Activated CD4-positive, alpha-beta memory T cell treated with anti-CD3 and anti-CD28 coated beads, Interleukin-2, amount 10 ng/mL, durations not matched to agents 7 days and 5 days (primary cell): ENCODE measurements around the gene CENPO. TPM values are rescaled to one million over a fixed set of nuclear protein-coding genes. Genes with fewer than 3 reads are reported as not detected.

ENCODE experiments used
- CTCF ChIA-PET: fragments of 350-600 bp; sonication (Branson Sonifier 250); formaldehyde crosslinking; loops from one replicate; lab custom pipeline; 2021; ENCODE audit warnings: antibody characterized with exemption, inconsistent platforms; lab: Charles Lee
- POLR2A ChIA-PET: fragments of 350-600 bp; sonication (Branson Sonifier 250); formaldehyde crosslinking; loops from one replicate; lab custom pipeline; 2021; ENCODE audit warnings: antibody characterized with exemption; lab: Charles Lee
- DNase-seq: peaks from one replicate; pipeline ENCODE4 v3.0.0-alpha.2; 2020
- H3K27ac Mint-ChIP-seq: one replicate; pipeline ENCODE4 v1.8.0; 2021; ENCODE audit warnings: mild to moderate bottlenecking, mixed read lengths
- H3K27me3 Mint-ChIP-seq: one replicate; pipeline ENCODE4 v1.8.0; 2021; ENCODE audit warnings: mixed read lengths
- H3K36me3 Mint-ChIP-seq: one replicate; pipeline ENCODE4 v1.8.0; 2021; ENCODE audit warnings: low read depth, mixed read lengths
- H3K4me1 Mint-ChIP-seq: one replicate; pipeline ENCODE4 v1.8.0; 2021; ENCODE audit warnings: mixed read lengths
- H3K4me3 Mint-ChIP-seq: one replicate; pipeline ENCODE4 v1.8.0; 2021; ENCODE audit warnings: mild to moderate bottlenecking, mixed read lengths
- H3K9me3 Mint-ChIP-seq: one replicate; pipeline ENCODE4 v1.8.0; 2021; ENCODE audit warnings: mixed read lengths
- total RNA-seq, 2 experiments: library from RNA; stranded (reverse); gene quantifications; one replicate each; pipeline ENCODE4 v1.2.3, GENCODE V29; 2021

CENPO gene
- total RNA-seq, 2 experiments from 2014 or later = 40.3 to 42.9 TPM

DNA sequence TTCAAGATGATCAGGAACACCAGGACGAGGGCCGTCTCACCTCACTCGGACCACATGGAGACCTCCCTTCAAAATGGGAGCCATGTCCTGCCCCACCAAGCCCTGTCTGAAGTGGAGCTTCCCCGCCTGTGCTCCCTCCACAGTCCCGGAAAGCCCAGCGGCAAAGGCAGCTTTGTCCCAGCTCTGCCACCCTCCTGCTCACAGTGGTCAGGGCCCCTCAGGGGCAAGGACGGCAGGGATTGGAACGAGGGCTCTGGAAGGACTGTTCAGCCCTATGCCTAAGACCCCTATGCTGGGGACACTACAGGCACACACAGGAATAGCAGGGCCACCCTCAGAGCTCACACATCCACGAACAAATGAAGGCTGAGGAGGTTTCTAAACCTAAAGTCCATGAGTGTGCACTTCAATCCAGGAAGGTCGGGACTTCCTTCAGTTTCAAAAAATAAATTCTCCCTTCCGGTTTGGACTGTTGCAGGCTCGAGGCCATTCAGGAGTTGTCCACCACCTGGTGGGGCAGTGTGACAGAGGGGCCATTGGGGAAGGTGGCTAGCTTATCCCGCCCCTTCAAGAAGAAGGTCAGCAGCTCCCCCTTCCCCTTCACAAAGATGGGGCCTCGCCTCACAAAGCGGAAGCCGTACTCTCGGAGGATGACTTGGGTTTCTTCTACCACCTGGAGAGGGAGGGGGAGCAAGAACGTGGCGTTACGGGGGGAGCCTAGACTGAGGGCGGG is 26.4 kb downstream of the CENPO start:
- H3K4me1 Mint-ChIP-seq = peaks cover 7% of the 10 kb centered on the region
- ChIA-PET CTCF (interaction anchor here (1.0 to 1.6 kb wide), 6 partner anchors 8 to 411 kb away, joined by 3 to 7 read pairs (median 3); no protein-coding TSS in a partner anchor), POLR2A (interaction anchor here (1.5 kb wide), 1 partner anchor 27 kb away, joined by 6 read pairs; the partner anchor contains the start of genes CENPO and PTRHD1)
- no peaks in the 10 kb centered on the region for H3K27me3 Mint-ChIP-seq
- H3K4me3 Mint-ChIP-seq = no peak overlapping the region
- no peak overlapping the region for H3K27ac Mint-ChIP-seq
- peaks cover 80% of the 10 kb centered on the region for H3K36me3 Mint-ChIP-seq
- peak; percentile 13 for DNase-seq
- no peaks in the 10 kb centered on the region for H3K9me3 Mint-ChIP-seq

DNA sequence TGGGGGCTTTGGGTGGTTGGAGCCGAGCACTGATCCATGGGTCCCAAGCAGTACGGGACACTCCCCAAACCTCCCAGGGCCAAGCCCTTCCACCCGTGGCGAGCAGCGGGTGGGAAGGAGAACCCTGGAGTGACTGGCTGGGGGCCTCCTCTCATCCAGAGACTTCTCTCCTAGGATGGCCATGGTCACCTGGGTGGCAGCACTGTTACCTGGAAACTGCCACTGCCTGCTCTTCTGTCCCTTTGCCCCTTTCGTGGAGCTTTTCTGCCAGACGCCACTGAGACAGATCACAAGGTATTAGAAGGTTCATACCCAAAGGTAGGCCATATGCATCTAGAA is 26.9 kb downstream of the CENPO start:
- peak; percentile 12 for DNase-seq
- POLR2A ChIA-PET = no interaction called here
- Mint-ChIP-seq H3K27ac (no peak overlapping the region), H3K36me3 (peaks cover 84% of the 10 kb centered on the region), H3K4me3 (no peak overlapping the region), H3K9me3 (no peaks in the 10 kb centered on the region), H3K27me3 (no peaks in the 10 kb centered on the region), H3K4me1 (peaks cover 8% of the 10 kb centered on the region)
- CTCF ChIA-PET = interaction anchor here (1.4 kb wide), 1 partner anchor 308 kb away, joined by 3 read pairs; no protein-coding TSS in a partner anchor

DNA sequence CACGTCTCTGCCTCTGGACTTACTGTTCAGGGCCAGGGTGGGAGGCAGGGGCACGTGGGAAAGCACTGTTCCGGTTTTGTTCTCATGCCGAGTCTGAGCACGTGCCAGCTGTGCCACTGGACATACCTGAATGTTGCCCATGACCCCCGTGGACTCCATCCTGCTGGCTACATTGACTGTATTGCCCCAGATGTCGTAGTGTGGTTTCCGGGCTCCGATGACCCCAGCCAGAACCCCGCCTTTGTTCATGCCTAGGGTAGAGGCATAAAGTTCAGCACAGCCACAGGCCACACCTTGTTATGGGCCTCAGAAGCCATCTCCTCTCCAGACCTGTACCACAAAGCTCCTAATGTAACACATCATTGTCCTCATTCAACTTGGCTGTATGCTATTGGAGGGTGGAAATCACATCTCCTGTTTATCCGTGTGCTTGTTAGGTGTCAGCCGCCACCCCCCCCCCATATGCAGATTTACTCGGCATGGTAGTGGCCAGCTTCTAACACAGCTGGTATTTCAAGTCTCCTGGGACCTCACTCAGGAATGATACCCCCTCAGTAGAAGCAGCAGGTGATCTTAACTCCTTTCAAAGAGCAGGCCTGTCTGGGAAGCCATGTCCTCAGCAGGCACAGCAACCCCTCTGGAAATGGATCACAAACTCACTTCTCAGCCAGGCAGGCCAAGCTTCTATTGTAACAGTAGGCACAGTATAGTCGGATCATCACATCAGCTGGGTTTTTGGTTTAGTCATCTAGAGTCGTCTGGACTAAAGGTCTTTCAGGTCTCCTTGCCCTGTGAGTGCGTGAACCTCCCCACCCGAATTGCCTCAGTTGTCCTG is 27.6 kb downstream of the CENPO start:
- POLR2A ChIA-PET = no interaction called here
- no peak overlapping the region for H3K4me3 Mint-ChIP-seq
- peaks cover 9% of the 10 kb centered on the region for H3K4me1 Mint-ChIP-seq
- CTCF ChIA-PET = interaction anchor here (1.5 kb wide), 1 partner anchor 411 kb away, joined by 5 read pairs; no protein-coding TSS in a partner anchor
- peaks cover 82% of the 10 kb centered on the region for H3K36me3 Mint-ChIP-seq
- peak overlapping the region; percentile 40 for H3K27ac Mint-ChIP-seq
- DNase-seq = peak; percentile 11
- no peaks in the 10 kb centered on the region for H3K9me3 Mint-ChIP-seq
- H3K27me3 Mint-ChIP-seq = no peaks in the 10 kb centered on the region

DNA sequence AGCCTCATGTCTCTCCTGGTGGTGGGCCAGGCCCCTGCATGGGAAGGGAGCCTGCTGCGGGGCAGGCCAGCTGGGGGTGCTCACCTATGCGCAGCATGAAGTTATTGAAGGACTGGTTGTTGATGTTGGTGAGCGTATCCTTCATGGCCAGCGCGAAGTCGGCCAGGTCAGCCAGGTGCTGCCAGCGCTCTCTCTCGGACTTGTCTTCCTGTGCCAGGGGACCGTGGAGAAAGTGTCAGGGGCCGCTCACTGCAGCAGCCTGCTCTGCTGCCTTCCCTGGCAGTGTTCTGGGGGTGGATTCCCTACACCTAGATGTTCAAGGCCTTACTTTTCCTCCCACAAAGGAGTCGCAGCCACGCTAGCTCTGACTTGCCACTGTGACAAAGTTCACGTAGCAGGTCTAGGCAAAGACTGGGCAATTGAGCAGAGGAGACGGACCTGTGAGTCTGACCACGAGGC is 28.2 kb downstream of the CENPO start:
- peaks cover 15% of the 10 kb centered on the region for H3K4me1 Mint-ChIP-seq
- no peak overlapping the region for H3K4me3 Mint-ChIP-seq
- POLR2A ChIA-PET = no interaction called here
- H3K9me3 Mint-ChIP-seq = no peaks in the 10 kb centered on the region
- H3K27me3 Mint-ChIP-seq = no peaks in the 10 kb centered on the region
- CTCF ChIA-PET = interaction anchor here (1.5 kb wide), 1 partner anchor 412 kb away, joined by 5 read pairs; no protein-coding TSS in a partner anchor
- peak; percentile 17 for DNase-seq
- H3K36me3 Mint-ChIP-seq = peaks cover 81% of the 10 kb centered on the region
- H3K27ac Mint-ChIP-seq = no peak overlapping the region

DNA sequence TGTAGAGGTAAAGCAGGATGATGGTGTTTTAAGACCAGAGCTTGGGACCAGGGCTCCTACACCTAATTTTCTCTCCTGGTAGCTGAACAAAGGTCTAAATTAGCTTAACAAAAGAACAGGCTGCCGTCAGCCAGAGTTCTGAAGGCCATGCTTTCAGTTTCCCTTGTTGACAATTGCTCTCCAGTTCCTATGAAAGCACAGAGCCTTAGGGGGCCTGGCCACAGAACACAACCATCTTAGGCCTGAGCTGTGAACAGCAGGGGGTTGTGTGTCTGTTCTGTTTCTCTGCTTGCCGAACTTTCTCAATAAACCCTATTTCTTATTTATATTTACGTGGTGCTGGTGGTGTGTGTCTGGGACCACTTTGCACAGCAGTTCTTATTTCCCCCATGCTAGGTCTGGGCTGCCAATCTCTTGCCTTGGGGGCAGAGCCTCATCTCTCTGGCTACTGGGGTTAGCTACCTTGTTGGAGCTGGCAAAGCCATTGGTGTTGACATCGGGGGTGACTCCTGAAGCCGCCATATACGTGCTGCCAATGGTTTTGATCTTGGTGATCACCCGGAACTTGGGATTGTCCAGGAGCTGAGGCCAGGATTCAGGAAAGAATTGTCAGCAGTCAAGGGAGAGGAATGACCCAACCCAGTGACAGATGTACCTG is 29.0 kb downstream of the CENPO start:
- Mint-ChIP-seq H3K4me1 (peaks cover 20% of the 10 kb centered on the region), H3K4me3 (no peak overlapping the region), H3K36me3 (peaks cover 75% of the 10 kb centered on the region), H3K27ac (no peak overlapping the region), H3K27me3 (no peaks in the 10 kb centered on the region), H3K9me3 (no peaks in the 10 kb centered on the region)
- no peak for DNase-seq
- ChIA-PET POLR2A (no interaction called here), CTCF (interaction anchor here (1.5 kb wide), 1 partner anchor 412 kb away, joined by 5 read pairs; no protein-coding TSS in a partner anchor)

DNA sequence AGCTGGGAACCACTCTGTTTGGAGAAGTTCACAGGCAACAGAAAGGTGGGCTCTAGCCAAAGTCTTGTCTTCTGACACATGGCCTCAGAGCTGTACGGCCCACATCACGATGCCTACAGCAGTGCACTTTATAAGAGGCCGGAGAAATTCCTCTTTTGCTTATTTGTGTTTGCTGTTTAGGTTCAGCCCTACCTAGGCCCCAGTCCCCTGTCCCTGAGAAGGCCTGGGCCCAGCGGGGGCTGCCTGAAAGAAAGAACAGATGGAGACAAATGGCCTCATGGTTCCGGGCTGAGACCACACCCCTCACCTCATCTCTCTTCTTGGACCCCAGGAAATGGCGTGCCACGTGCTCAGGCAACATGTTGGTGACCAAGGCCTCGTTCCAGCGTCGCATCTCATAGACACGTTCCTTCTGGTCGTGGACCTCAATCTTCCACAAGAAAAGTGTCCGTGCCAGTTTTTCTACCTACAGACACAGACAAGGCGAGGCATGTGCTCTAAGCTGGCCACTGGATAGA is 30.9 kb downstream of the CENPO start:
- ChIA-PET CTCF (interaction anchor here (0.6 to 4.8 kb wide), 3 partner anchors 9 to 415 kb away, joined by 3 to 54 read pairs (median 4); no protein-coding TSS in a partner anchor), POLR2A (interaction anchor here (1.3 kb wide), 1 partner anchor 31 kb away, joined by 7 read pairs; the partner anchor contains the start of genes CENPO and PTRHD1)
- no peak overlapping the region for H3K27ac Mint-ChIP-seq
- DNase-seq = no peak
- H3K4me1 Mint-ChIP-seq = peaks cover 23% of the 10 kb centered on the region
- no peaks in the 10 kb centered on the region for H3K9me3 Mint-ChIP-seq
- H3K27me3 Mint-ChIP-seq = no peaks in the 10 kb centered on the region
- peaks cover 61% of the 10 kb centered on the region for H3K36me3 Mint-ChIP-seq
- no peak overlapping the region for H3K4me3 Mint-ChIP-seq

DNA sequence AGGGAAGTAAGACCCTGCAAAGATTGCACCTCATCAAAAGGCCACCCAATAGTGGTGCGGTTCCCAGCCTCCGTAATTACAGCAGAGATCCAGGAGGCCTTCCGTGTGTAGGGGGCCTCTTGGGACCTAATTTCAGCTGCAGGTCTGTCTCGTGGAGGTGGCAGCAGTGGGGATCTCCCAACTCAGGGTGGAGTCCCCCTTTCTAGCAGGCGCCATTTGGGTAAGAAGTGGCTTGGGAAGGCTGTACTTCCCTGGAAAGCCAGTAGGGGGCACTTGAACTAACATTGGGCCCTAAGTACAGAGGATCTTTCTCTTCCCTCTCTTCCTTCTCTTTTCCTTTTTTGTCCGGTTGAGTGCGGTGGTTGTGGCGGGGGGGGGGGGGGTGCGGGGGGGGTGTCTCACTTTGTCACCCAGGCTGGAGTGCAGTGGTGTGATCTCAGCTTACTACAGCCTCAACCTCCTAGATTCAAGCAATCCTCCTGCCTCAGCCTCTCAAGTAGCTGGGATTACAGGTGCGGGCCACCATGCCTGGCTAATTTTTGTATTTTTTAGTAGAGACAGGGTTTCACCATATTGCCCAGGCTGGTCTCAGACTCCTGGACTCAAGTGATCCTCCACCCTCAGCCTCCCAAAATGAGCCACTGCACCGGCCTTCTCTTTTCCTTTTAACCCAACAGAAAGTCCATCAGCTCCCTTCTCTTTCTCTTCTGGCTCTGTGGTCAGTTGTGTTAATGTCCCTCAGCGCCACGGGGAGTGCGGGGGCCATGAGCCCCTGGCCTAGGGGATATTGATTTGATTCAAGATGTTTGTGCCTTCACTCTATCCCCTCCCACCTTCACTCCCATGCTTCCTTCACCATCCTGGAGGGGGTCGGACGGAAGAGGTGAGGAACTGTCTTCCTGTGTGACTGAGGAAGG is 32.0 kb downstream of the CENPO start:
- Mint-ChIP-seq H3K27ac (peak overlapping the region; percentile 81), H3K27me3 (no peaks in the 10 kb centered on the region), H3K4me3 (no peak overlapping the region), H3K4me1 (peaks cover 23% of the 10 kb centered on the region), H3K9me3 (no peaks in the 10 kb centered on the region), H3K36me3 (peaks cover 54% of the 10 kb centered on the region)
- ChIA-PET POLR2A (interaction anchor here (0.8 to 2.0 kb wide), 3 partner anchors 29 to 93 kb away, joined by 3 to 7 read pairs (median 3); partner anchors contain the start of genes CENPO and PTRHD1), CTCF (interaction anchor here (0.7 to 4.8 kb wide), 7 partner anchors 11 to 416 kb away, joined by 3 to 54 read pairs (median 9); partner anchors contain the start of genes CENPO and PTRHD1)
- peak; percentile 40 for DNase-seq

DNA sequence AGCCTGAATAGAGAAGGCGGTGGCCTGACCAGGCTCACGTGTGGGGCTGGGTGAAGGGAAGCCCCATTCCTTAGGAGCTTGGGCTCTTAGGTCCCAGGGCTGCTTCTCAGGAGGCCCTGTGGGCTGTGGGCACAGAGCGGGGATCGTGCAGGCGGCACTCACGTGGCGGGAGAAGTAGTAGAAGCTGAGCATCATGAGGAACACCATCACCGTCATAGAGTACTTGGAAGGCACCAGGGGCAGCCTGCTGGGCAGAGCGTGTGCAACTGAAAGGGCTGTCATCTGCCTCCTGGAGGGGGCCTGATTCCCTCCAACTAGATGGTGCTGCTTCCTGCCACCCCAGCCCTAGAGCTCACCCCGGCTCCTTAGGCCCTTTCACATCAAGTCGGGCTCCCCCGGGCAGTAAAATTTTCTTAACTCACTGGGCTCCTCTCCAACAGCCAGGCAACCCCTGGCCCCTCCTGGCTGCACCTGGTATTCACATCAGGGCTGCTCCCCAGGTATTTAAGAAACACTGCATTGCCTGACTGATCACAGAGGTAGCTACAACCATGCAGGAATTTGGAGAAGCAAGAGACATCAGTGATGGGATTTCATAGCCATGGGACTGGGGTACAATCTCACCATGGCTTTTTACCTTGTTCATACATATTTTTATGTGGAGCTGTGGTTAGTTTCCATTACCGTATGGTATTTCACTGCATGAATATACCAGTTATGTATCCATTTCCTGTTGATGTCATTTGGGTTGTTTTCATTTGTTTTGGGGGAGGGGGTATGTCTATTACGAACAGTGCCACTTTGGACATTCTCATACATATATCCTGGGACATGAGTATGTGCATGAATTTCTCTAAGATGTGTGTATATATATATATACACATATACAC is 32.9 kb downstream of the CENPO start:
- H3K9me3 Mint-ChIP-seq = no peaks in the 10 kb centered on the region
- peaks cover 47% of the 10 kb centered on the region for H3K36me3 Mint-ChIP-seq
- peak overlapping the region; percentile 81 for H3K27ac Mint-ChIP-seq
- no peak for DNase-seq
- H3K4me1 Mint-ChIP-seq = peaks cover 23% of the 10 kb centered on the region
- H3K4me3 Mint-ChIP-seq = no peak overlapping the region
- no peaks in the 10 kb centered on the region for H3K27me3 Mint-ChIP-seq
- CTCF ChIA-PET = interaction anchor here (0.7 to 4.8 kb wide), 8 partner anchors 12 to 417 kb away, joined by 3 to 54 read pairs (median 7); partner anchors contain the start of genes CENPO and PTRHD1
- POLR2A ChIA-PET = interaction anchor here (0.9 to 2.0 kb wide), 2 partner anchors 33 to 92 kb away, joined by 3 to 7 read pairs; partner anchors contain the start of genes CENPO and PTRHD1

DNA sequence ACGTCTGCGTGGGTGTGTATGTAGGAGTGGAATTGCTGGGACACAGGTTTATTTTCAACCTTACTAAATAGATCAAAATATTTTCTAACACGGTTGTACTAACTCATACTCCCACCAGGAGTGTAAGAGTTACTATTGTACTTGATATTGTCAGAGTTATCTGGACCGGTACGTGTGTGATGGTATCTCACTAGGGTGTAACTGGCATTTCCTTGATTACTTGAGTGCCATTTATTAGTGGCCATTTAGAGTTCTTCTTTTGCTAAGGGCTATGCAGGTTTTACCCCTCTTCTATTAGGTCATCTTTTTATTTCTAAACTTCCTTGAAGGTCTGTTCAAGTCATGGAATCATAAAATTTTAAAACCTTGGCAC is 33.5 kb downstream of the CENPO start:
- peaks cover 41% of the 10 kb centered on the region for H3K36me3 Mint-ChIP-seq
- no peaks in the 10 kb centered on the region for H3K9me3 Mint-ChIP-seq
- DNase-seq = no peak
- H3K4me3 Mint-ChIP-seq = no peak overlapping the region
- ChIA-PET CTCF (interaction anchor here (1.1 to 4.8 kb wide), 9 partner anchors 8 to 417 kb away, joined by 3 to 54 read pairs (median 9); partner anchors contain the start of genes CENPO and PTRHD1), POLR2A (interaction anchor here (1.2 to 2.0 kb wide), 2 partner anchors 34 kb away, joined by 7 to 10 read pairs; partner anchors contain the start of genes CENPO and PTRHD1)
- H3K27me3 Mint-ChIP-seq = no peaks in the 10 kb centered on the region
- H3K4me1 Mint-ChIP-seq = peaks cover 23% of the 10 kb centered on the region
- peak overlapping the region; percentile 81 for H3K27ac Mint-ChIP-seq
